HG03280 (cell line): Measurements from ENCODE around the gene ASPA.
"Not testable (repeated sequence)": the region's sequence is repeated elsewhere in the genome, so short reads cannot be mapped to it uniquely, and the experiment has no call there.

Experiments
- ATAC-seq: cut with Tn5 transposase; IDR thresholded peaks from one replicate; pipeline ENCODE4 v1.9.1; 2021; ENCODE audit warnings: mild to moderate bottlenecking, moderate library complexity; ENCODE audit not compliant: unreplicated experiment

Gene ASPA

DNA sequence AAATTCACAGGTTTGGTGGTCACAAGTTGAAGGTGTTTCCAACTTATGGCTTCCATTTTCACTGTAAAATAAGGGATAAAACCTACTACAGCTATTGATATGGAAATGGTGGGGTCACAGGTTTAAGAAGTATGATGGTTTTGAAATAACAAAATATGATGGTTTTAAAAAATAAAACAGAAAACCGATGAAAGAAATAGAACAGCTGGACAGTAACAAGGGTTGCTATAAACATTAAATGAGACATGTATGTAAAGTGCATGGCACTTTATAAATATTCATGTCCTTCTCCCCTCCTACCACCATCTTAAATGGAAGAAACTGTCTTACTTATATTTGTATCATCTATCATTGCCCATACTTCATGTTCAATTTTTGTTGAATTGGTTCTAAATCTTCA, 31.3 kb downstream of the ASPA start:
- ATAC-seq, result no peak

DNA sequence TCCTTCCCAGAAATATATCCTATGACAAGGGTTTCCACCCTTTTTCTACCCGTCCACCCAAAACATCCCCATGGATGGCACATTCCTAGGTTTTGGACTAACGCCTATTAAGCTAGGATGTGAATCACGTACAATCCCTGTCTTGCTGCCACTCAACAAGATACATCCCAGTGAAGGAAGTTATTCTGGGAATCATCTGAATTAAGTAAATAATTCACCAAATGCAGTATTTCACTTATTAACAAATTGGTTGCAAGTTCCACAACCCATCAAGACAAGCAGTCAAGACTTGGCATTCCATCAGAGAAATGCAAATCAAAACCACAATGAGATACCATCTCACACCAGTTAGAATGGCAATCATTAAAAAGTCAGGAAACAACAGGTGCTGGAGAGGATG, 32.1 kb downstream of the ASPA start:
- no peak for ATAC-seq

DNA sequence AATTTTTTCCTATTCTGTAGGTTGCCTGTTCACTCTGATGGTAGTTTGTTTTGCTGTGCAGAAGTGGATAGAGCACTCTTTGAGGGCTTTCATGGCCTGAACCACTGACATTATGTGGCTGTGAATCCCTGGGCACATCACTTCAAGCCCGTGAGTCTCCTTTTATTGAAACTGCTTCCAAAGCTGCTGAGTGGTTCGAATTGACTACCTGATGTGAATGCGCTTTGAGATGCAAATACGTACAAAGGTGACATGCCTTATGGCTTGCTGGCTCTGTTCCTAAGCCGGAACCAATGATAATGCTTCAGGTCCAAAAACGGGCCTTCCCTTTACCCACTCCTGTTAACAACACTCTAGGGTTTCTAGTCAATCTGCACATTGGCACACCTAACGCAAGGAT, 34.3 kb downstream of the ASPA start:
- ATAC-seq, result no peak

DNA sequence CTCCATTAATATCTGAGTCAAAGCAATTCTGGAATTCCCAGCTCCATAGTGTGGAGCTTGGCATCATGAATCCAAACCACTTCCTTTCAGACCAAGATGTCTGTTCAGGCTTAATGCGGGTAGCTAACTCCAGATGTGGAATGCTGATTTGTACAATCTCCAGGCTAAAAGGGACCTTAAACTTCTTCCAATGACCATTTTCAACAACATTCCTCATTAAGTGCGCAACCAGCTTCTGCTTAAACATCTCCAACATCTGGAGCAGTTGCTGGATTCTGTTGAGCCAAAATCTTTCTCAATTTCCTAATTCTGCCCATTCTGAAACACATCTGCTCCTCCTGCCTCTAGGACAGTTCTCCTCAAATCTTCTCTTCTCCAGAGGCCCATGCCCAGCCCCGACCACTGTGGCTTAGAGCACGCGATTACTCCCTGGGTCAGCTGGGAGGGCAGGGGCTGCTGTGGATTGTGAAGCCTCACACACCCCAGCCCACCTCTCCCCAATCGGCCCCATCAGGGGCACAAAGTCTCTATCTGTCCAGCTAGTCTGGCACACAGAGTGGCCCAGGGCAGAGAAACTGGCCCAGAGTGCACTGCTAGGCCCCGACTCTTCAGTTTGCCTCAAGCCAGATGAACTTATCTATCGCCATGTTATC, 36.2 kb downstream of the ASPA start:
- no peak for ATAC-seq

DNA sequence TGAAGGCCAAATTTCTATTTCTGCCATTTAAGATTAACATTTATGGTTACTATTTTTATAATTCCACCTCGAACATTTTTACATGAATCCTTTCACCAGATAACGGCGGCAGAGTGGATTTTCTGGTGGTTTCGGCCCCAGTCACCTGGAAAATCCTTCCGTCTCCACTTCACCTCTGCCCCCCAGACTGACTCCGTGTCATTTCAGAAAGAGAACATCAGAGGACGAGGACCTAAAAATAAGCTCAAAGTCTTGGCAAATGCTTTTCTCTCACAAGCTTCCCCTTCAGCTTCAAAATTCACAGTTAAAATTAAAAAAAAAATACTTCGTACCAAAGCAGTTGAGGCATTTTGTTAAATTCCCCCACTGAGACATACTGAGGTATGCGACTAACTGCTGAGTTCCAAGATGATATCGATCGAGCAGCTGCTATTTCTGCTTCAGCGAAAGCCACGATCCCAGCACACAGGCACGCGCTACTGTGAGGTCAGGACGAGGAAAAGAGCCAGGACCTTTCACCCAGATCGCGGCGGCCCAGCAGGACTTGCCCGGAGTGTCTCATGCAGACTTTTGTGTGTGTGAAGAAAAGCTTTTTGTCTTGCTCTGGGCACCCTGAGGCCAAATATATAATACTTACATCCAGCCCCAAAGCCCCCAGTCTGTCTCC, 36.8 kb downstream of the ASPA start:
- no peak for ATAC-seq

DNA sequence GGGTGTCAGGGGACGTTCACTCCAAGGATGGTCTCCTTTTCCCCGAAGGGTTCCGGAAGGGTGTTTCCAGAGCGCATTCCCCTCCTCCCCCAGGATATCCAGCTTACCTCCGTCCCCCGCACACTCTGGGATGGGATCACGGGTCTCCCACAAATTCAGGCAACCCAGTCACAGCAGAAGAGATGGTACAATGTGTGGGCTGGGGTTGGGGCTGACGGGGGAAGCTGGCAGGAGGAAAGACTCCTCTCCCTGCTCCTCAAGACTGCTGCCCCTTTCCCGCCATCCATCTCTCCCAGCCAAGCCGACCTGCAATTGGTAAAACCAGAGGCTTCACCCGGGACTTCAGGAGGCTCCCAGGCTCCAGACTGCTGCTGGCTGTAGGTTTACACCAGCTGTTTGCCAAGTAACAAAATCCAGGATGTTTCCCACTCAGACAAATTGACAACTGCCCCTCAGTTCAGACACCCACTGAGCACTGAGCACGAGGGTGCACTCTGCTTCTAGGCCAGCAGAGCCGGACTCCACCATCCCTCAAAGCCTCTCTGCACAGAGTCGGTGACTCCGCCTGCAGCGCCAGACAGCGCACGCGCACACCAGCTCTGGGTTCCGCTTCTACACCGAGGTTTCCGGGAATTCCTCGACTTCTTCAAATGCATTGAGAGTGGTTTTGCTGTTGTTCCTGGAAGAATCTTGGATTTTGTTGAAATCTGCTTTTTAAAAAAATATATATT, 37.7 kb downstream of the ASPA start:
- no peak for ATAC-seq

DNA sequence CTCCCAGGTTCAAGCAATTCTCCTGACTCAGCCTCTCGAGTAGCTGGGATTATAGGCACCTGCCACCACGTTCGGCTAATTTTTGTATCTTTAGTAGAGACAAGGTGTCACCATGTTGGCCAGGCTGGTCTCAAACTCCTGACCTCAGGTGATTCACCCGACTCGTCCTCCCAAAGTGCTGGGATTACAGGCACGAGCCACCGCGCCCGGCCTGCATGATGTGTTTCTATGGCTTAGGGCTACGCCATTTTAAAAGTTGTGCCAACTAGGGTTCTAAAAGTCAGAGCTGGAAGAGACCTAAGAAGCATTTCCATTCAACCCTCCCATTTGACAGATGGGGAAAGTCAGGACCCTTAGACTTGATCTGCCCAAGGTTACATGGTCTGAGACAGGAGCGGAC, 38.4 kb downstream of the ASPA start:
- not testable (repeated sequence) for ATAC-seq

DNA sequence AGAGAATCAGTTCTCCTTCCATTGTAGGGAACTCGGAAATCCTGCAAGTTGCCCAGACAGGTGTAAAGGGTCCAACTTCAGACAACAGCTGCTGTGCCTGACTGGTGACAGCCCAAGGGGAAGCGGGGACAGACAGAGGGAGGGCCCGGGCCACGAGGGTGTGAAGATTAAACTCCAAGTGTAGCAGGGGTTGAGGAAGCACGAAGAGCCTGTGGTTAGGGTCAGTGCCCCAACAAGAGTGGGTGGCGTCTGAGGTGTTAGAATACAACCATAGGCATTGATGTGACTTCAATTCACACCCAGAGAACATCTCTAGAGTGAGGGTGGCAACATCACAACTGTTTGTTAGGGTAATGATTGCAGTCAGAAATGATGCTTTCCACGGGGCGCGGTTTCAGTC, 39.1 kb downstream of the ASPA start:
- no peak for ATAC-seq

DNA sequence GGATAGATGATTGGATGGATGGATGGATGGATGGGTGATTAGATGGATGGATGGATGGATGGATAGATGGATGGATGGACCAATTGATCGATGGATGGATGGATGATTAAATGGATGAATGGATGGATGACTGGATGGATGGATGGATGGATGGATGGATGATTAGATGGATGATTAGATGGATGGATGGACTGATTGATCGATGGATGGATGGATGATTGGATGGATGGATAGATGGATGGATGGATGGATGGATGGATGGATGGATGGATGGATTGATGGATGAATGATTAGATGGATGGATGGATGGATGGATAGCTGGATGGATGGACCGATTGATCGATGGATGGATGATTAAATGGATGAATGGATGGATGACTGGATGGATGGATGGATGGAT, 43.7 kb downstream of the ASPA start:
- not testable (repeated sequence) for ATAC-seq

DNA sequence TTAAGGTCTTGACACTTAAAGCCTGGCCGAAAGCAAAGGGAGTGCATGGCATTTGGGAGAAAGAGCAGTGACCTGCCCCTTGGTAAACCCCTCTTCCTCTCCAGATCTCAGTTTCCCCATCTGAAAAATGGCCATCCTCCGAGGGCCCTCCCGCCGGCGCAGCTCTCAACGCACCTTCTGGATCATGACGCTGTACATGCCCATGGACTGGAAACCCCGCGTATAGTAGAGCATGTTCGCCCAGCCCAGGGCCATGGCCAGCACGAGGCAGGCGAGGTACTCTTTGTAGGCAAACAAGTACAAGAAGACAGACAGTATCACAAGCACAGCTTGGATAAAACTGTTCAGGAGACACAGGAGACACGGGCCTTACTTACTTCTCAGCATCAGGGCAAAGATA, 48.2 kb downstream of the ASPA start:
- no peak for ATAC-seq

DNA sequence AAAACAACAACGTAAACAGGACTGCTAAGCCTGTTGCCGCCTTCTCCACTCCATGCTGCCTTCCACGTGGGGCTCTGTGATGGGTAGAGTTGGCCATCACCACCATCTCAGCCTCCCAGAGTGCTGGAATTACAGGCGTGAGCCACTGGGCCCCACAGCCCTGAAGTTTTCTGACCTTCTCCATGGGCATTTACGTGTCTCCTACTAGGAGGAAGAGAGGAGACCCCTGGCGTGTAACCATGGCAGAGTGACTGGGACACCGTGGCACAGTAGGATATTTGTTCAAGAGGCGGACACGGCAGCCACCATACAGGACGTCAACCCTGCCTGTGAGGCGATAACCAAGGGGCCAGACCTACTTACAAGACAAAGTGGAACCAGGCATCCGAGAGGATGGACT, 50.7 kb downstream of the ASPA start:
- no peak for ATAC-seq

DNA sequence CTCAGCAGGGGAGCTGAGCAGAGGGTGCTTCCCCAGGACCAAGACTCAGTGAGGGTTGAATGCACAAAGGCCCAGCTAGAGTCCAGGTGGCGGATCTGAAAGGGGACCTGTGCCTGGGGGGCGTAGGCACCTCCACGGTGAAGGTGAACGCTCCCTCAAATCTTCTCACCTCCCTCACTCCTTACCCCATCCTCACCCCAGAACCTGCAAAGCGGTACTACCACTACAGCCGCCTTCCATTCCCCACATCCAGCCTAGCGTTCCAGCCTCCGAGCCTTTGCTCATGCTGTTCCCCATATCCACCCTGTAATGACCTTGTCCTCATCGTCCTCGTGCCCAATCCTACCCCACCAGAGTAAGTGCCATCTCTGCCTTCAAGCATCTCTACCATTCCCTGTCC, 51.2 kb downstream of the ASPA start:
- ATAC-seq, result no peak

DNA sequence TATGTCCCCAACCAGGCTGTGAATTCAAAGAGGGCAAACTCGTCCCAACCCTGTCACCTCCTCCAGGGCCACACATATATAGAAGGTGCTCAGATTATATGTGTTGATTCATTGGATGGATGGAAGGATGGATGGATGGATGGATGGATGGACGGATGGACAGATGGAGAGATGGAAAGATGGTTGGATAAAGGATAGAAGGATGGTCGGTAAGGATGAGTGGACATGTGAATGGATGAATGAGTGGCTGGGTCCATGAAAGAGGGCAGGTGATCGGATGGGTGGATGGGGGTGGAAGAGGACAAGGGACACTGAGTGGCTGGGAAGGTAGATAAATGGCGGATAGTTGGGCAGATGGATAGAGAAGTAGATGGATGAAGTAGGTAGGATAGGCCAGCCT, 51.7 kb downstream of the ASPA start:
- ATAC-seq, result no peak

DNA sequence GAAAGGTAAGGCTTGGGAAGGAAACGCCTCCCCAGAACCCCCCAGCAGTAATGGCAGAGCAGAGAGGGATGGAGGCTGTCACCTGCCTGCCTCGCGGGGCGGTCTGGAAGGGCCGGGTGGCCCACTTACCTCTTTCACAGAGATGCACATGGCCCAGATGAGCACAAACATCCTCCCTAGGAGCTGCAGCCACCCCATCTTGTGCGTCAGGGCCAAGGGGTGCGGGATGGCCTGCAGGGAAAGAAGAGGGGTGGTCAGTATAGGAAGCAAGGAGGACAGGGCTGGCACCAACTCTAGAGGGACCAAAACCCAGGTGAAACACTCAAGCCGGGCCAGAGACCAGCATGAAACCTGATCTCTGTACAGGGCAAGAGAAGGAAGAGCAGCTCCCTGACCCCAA, 52.1 kb downstream of the ASPA start:
- no peak for ATAC-seq

DNA sequence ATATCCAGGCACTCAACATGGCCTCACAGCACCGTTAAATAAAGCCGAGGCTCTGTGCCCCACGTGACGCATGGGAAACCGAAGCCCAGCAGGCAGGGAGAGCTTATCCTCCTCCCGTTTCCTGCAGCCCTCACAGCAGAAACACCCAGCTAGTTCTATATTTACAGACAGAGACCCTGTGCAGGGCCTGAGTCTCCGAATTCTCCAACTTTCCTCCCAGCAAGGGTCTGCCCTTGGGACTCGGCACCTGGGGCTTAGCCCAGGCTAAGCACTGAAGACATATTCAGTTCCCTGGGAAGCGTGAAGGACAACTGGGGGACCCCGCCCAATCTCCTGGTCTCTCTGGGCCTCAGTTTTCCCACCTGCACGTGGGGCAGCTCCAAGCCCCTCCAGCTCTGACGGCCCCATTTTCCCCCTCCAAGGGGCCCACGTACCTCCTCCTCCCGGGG, 52.6 kb downstream of the ASPA start:
- ATAC-seq, result no peak

DNA sequence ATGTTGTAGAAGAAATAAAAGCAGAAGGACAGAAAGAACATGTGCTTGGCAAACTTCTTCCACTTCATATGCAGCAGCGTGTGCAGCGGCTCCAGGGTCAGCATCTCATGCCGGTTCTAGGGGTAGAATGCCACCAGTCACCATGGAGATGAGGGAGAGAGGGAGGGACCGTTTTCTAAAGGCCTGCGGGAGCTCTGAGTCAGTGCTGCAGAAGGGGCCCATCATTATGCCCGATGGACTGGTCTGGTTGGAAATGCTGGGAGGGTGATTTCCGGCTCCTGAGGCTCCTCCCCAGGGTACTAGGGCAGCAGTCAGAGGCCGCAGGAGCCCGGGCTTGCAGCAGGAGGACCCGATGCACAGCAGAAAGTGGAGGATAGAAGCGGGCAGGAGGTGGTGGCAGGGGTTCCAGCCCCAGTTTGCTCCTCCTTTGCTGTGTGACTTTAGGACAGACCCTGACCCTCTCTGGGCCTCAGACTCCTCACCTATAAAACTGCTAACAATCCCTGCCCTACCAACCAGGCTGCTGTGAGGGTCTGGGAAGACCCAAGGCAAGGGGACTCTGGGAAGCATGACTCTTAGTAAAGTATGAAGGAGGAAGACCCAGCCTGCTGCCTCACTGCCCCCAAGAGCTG, 53.2 kb downstream of the ASPA start:
- ATAC-seq, result no peak

DNA sequence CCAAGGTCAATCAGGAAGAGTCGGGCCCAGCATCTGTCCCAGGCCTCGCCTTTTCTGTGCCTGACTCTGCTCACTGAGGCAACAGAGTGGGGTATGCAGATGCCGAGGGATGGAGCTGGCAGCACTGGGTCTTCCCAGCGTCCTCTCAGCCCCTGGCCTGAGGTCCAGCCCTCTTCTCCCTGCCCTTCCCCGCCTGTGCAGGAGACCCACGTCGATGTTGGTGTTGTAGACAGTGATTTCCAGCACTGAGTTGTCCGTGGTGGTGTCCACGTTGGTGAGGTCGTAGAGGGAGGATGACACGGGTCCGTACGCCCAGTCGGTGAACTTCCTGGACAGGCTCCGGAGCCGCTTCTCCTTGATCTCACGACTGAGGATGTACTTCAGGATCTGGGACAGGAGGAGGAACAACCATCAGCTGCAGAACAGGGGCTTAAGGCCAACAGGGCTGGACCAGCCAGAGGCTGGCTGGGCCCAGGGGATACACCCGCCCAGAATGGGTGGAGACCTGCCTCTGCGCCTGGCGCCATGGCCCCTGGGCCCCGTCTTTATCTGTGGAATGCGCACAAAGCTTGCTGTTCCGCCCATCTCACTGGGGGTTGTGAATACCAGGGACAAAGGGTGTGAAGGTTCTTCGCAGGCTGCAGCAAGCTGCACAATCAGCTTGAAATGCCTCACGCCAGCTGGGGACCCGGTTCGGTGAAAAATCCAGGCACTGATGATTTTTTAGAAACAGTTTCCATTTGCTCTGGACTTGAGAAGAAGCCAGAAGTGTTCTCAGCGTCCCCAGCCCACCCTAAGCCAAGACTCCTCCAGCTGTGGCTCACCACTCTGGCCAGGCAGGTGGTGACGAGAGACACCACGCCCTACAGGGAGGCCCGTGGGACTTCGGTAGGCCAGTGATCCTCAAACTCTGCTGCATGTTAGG, 54.3 kb downstream of the ASPA start:
- ATAC-seq, result no peak

DNA sequence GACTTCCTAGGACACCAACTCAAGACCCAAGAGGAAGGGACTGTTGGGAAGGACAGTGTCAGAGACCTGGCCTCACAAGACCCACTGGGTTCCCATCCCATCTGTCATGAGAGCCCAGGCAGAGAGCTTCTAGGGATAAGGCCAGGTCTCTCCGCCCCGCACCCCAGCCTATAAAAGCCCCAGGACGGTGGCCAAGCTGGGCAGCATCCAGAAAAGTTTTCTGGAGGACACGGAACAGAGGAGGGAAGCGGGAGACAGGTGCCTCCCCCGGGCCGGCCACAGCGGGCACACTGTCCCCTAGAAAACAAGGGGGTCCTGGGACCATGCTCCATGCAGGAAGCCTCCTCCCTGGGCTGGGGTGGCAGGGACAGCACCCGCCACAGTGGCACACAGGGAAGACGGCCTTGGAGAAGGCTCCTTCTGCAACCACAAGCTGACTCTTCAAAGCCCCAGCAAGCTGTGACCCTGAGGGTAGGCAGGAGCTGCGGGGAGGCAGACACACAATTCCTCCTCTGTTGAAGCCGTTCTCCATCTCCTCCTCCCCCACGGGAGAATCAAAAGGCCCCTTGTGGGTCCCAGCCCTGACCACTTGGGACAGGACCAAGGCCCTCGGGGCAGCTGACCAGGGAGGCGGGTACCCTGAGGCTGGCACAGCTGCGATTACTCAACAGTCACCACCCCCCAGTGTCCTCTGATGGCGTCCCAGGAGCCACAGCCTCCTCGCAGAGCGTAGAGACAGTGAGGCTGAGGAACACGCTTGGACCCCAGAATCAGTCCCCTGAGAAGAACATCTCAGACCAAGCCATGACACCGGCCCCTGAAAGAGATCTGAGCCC, 55.7 kb downstream of the ASPA start:
- ATAC-seq, result no peak

DNA sequence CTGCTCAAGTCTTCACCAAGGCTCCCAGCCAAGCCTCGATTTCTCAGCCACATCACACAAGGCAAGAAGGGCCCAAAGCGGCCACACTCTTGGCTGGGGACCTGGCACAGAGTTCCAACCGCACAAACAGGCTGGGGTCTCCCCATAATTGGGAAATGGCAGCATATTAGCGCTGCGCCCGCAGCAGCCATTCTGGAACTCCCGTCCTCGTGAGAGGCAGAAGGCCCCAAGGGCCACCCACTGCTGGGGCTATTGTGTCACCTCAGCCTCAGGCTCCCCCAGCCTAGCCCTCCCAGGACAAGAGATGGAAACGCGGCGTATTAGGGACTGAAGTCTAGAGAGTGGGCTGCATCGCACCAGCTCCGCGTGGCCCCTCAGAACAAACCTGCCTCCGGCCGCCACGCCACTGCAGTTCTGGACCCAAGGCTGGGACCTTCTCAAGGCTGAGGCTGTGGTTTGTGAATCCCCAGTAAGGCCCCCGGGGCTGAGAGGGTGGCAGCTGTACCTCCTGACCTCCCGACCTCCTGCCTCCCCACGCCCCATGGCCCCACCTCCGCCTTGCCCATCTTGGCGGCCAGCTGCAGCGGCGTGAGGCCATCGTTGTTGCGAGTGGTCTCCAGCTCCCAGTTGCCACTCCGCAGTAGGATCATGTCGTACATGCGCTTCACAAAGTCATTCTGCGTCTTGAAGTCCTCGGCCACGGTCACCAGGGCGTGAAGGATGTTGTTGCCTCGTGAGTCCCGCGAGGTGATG, 56.5 kb downstream of the ASPA start:
- ATAC-seq, result no peak
